WTC11 (cell line): ENCODE results near the gene BTBD7.

Experiments used
- ATF2 ChIP-seq: sonication (generic); formaldehyde crosslinking; IDR thresholded peaks from 2 replicates; pipeline ENCODE4 v1.8.1; 2022; ENCODE audit warnings: low read depth, missing genetic modification reagents, borderline replicate concordance
- CREB1 ChIP-seq: sonication (generic); formaldehyde crosslinking; IDR thresholded peaks from 2 replicates; pipeline ENCODE4 v1.8.0; 2023; ENCODE audit warnings: mild to moderate bottlenecking, missing genetic modification reagents
- CTCF ChIP-seq: fragments of 200-600 bp; IDR thresholded peaks from 2 replicates; pipeline ENCODE4 v1.8.0; 2022; ENCODE audit warnings: antibody characterized with exemption
- ESRRA ChIP-seq: sonication (generic); formaldehyde crosslinking; IDR thresholded peaks from 2 replicates; pipeline ENCODE4 v1.8.1; 2022; ENCODE audit warnings: mild to moderate bottlenecking, missing genetic modification reagents, borderline replicate concordance
- FOXJ3 ChIP-seq: sonication (generic); formaldehyde crosslinking; IDR thresholded peaks from 2 replicates; pipeline ENCODE4 v1.9.0; 2021; ENCODE audit warnings: missing genetic modification reagents, mild to moderate bottlenecking, borderline replicate concordance
- KAT7 ChIP-seq: sonication (generic); formaldehyde crosslinking; IDR thresholded peaks from 2 replicates; pipeline ENCODE4 v1.8.1; 2023; ENCODE audit warnings: missing genetic modification reagents, mild to moderate bottlenecking, borderline replicate concordance
- NFATC4 ChIP-seq: fragments of 250-450 bp; sonication (Bioruptor Pico); IDR thresholded peaks from 2 replicates; pipeline ENCODE4 v1.9.0; 2021; ENCODE audit warnings: mild to moderate bottlenecking
- NR3C1 ChIP-seq: sonication (generic); formaldehyde crosslinking; conservative IDR thresholded peaks from 2 replicates; pipeline ENCODE4 v1.8.1; 2023; ENCODE audit warnings: low read depth, mild to moderate bottlenecking, missing genetic modification reagents
- USF1 ChIP-seq: sonication (generic); formaldehyde crosslinking; IDR thresholded peaks from 2 replicates; pipeline ENCODE4 v1.8.0; 2022; ENCODE audit warnings: mild to moderate bottlenecking, missing genetic modification reagents
- USF2 ChIP-seq: sonication (generic); formaldehyde crosslinking; IDR thresholded peaks from 2 replicates; pipeline ENCODE4 v1.8.1; 2023; ENCODE audit warnings: mild to moderate bottlenecking, missing genetic modification reagents, moderate library complexity
- TF ChIP-seq, protein P1 (sequence below): sonication (generic); formaldehyde crosslinking; IDR thresholded peaks from 2 replicates; pipeline ENCODE4 v1.8.0; 2022; ENCODE audit warnings: missing genetic modification reagents
- TF ChIP-seq, protein P2 (sequence below): sonication (generic); formaldehyde crosslinking; conservative IDR thresholded peaks from 2 replicates; pipeline ENCODE4 v1.8.1; 2022; ENCODE audit warnings: mild to moderate bottlenecking, missing genetic modification reagents

DNA sequence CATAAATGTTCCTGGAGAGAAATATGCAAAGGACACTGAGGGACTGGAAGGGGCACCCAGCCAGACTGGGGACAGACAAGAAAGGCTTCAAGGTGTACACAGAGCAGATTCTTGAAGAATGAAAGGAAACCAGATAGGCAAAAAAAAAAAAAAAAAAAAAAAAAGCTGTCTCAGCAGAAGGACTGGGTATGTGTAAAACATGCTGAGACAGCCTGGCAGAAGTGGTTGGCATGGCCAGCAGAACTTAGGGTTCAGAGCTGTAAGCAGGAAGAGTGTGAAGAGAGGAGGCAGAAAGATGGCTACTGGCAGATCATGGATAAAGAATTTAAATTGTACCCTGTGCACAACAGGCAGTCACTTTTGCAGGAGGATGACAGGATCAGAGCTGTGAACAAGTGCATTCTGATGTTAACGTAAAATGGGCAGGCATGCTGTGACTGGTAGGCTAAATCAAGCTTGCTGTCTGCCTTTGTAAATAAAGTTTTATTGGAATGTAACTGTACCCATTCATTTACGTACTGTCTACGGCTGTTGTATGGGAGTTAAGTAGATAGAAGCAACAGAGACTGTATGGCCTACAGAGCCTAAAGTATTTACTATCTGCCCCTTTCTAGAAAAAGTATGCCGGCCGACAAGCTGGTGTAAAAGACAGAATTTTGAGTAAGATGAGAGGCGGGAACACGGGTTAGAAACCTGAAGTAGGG, 83.6 kb downstream of the BTBD7 start:
- TF ChIP-seq CTCF (no peak), FOXJ3 (no peak), ATF2 (CRISPR knock-in tag) (no peak), NR3C1 (CRISPR knock-in tag) (no peak), USF2 (CRISPR knock-in tag) (no peak), CREB1 (CRISPR knock-in tag) (no peak), NFATC4 (CRISPR knock-in tag) (no peak), ESRRA (CRISPR knock-in tag) (no peak), KAT7 (no peak), USF1 (CRISPR knock-in tag) (no peak)
- TF ChIP-seq, protein P1, sequence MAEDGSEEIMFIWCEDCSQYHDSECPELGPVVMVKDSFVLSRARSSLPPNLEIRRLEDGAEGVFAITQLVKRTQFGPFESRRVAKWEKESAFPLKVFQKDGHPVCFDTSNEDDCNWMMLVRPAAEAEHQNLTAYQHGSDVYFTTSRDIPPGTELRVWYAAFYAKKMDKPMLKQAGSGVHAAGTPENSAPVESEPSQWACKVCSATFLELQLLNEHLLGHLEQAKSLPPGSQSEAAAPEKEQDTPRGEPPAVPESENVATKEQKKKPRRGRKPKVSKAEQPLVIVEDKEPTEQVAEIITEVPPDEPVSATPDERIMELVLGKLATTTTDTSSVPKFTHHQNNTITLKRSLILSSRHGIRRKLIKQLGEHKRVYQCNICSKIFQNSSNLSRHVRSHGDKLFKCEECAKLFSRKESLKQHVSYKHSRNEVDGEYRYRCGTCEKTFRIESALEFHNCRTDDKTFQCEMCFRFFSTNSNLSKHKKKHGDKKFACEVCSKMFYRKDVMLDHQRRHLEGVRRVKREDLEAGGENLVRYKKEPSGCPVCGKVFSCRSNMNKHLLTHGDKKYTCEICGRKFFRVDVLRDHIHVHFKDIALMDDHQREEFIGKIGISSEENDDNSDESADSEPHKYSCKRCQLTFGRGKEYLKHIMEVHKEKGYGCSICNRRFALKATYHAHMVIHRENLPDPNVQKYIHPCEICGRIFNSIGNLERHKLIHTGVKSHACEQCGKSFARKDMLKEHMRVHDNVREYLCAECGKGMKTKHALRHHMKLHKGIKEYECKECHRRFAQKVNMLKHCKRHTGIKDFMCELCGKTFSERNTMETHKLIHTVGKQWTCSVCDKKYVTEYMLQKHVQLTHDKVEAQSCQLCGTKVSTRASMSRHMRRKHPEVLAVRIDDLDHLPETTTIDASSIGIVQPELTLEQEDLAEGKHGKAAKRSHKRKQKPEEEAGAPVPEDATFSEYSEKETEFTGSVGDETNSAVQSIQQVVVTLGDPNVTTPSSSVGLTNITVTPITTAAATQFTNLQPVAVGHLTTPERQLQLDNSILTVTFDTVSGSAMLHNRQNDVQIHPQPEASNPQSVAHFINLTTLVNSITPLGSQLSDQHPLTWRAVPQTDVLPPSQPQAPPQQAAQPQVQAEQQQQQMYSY = no peak
- TF ChIP-seq, protein P2, sequence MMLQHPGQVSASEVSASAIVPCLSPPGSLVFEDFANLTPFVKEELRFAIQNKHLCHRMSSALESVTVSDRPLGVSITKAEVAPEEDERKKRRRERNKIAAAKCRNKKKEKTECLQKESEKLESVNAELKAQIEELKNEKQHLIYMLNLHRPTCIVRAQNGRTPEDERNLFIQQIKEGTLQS (CRISPR knock-in tag) = no peak
